ENCODE measurements around the gene CDH12.

DNA sequence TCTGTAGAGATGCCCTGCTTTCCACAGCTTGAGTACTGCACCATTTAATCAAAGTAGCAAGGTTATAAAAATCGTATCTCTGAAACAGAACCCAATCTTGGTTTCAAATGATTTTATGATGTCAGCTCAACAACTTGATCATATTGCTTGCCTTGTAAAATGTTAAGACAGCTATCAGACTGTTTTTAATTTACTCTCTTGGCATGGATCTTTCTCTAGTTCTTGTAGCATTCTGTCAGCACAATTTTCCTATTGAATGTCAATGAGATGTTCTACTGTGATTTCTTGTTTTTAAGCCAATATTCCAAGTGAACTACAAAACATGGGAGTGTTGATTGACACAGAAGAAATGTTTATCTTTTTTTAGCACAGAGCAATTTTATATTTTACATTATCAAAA lies 313.4 kb downstream of the CDH12 start:
- TF ChIP-seq SPI1 (IDR thresholded peaks at IDR 0.05; ENCODE audit: low read depth, low read length), result no peak
- TF ChIP-seq POLR2AphosphoS5 (IDR thresholded peaks at IDR 0.05; ENCODE audit: low read depth, low read length), result no peak
- no peak for TF ChIP-seq POLR2A (IDR thresholded peaks at IDR 0.05; ENCODE audit: low read depth, low read length)
- no peak for TF ChIP-seq TAF1 (IDR thresholded peaks at IDR 0.05; ENCODE audit: low read depth, low read length)
- TF ChIP-seq POU2F2 (IDR thresholded peaks at IDR 0.05; ENCODE audit: low read depth, low read length), result no peak

Measured in GM12891 (cell line).